Posterior cingulate gyrus (tissue), 11 donors: Measurements from ENCODE around the gene CERS1.

Experiments
- DNase-seq, 10 donors: peaks; one replicate each; pipeline versions ENCODE4 v3.0.0 to v3.0.0-alpha.2; 2020 to 2021; ENCODE audit warnings: mixed read lengths in 3 of 10
- intact Hi-C: fragments of 100-400 bp; cut with DNase I; formaldehyde crosslinking; loops from one replicate; pipeline ENCODE4 v1.15.1; 2023

CERS1 gene

GRCh38 chr19:18900700-18901481 lies 4.9 kb upstream of the CERS1 start:
- DNase-seq, result peak in 1 of 10 donors; percentile 75

DNA sequence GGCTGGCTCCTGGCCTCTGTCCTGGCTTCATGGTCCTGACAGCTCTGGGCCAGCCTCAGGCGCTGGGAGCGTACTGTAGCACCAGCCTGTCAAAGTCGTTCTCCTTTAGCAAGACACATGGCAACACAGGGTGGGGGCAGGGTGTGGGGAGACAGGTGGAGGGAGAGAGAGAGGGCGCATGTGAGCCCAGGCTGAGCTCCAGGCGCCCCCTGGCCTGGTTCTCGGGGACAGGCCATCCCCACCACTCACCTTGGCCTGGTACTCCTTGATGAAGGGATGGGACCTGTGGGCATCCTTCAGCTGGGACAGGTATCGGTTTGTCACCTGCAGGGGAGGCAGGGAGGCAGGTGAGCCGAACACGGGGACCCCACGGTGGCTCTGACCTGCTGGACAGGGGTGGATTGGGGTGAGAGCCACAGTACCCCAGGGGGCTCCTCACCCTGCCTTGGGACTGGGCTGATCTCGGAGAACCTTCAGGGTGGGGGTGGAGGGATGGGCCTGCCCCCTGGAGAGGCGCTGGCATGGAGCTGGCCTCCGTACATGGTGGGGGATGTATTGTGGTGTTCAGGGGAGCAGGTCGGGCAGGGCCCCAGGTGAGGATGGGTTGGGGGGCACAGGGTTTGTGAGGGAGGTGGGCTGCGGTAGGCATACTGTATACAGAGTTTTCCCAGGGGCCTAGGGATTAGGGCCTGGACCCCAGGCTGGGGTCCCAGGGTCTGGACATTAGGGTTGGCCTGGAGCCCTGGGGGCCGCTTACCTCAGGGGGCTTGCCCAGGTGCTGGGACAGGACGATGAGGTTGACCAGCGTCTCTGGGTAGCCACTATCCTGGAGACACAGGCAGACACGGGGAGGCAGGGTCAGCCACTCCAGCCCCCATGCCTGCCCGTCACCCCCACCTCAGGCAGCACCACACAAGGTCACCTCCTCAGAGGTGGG lies 3.9 kb upstream of the CERS1 start:
- intact Hi-C loops, result no loop called here

More at GRCh38 chr19:18900700-18901481, 4.9 kb upstream of the CERS1 start:
- intact Hi-C loops, result no loop called here

DNA sequence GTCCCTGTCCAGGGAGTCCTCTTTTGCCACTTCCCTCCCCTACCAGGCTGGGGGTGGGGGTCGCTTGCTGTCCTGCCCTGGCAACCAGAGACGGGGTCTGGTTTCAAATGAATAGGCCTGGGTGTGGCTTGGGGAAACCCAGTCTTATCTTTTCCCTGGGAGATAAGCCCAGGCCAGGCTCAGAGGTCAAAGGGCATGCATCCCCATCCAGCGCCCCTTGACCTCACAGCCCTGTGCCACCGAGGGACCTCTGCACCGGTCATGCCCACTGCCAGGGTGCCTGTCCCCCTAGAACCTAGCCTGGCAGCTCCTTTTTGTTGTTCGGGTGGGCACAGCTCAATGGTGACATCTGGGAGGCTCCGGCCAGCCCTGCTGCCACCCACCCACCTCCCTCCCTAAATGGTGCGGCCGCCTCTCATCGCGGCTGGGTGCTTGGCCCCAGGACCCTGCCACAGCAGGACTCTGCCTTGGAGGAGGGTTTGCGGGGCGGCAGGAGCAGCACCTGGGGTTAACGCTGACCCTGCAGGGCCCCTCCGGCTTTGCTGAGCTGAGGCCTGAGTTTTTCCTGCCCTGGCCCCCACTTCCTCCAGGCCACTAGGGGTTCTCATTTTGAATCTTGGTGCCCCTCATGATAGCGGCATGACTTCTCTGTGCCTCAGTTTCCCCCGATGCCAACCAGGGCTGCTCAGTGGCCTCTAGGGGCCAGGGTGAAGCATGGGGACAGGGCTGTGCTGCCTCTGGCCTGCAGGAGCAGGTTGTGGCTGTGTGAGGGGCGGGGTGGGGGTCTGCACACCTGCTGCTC lies 2.9 kb upstream of the CERS1 start:
- no peak for DNase-seq
- intact Hi-C loops, result no loop called here

More for the DNA sequence above, 3.9 kb upstream of the CERS1 start:
- DNase-seq, result peak in 1 of 10 donors; percentile 69

GRCh38 chr19:18898081-18898606 lies 2.2 kb upstream of the CERS1 start:
- intact Hi-C loops, result no loop called here
- no peak for DNase-seq

DNA sequence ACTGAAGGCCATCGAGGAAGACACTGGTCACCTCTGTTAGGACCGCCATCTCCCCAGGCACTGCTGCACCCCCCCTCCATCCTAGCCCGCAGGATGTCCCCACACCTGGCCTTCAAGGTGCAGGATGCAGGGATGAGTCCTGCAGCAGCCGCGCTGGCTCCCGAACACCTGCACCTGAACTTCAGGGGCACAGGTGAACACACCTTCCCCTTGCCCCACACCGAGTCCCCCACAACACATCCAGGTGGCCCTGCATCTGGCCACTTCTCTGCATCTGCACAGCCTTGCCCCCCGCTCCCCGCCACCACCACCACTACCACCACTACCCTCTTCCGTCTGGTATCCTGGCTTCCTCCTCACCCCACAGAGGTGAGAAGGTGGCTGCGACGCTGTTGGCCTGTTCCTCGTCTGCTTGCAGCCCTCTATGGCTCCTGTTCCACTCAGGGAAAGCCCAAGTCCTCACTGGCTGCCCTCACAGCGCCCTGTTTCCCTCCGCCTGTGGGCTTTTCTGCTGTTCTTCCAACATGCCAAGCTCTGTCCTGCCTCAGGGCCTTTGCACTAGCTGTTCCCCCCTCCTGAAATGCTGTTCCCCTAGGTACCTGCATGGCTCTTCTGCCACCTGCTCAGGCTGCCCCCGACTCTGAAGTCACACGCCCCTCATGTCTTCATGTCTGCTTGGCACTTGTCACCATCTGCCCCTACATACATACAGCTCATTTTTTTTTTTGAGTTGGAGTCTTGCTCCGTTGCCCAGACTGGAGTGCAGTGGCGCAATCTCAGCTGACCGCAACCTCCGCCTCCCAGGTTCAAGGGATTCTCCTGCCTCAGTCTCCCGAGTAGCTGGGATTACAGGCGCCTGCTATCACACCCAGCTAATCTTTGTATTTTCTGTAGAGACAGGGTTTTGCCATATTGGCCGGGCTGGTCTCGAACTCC lies 1.4 kb upstream of the CERS1 start:
- intact Hi-C loops, result no loop called here
- no peak for DNase-seq

GRCh38 chr19:18896421-18896841 lies 473 bp upstream of the CERS1 start:
- intact Hi-C loops, result no loop called here
- DNase-seq, result peak in 8 of 10 donors; percentile 33 to 92 (median 54)

DNA sequence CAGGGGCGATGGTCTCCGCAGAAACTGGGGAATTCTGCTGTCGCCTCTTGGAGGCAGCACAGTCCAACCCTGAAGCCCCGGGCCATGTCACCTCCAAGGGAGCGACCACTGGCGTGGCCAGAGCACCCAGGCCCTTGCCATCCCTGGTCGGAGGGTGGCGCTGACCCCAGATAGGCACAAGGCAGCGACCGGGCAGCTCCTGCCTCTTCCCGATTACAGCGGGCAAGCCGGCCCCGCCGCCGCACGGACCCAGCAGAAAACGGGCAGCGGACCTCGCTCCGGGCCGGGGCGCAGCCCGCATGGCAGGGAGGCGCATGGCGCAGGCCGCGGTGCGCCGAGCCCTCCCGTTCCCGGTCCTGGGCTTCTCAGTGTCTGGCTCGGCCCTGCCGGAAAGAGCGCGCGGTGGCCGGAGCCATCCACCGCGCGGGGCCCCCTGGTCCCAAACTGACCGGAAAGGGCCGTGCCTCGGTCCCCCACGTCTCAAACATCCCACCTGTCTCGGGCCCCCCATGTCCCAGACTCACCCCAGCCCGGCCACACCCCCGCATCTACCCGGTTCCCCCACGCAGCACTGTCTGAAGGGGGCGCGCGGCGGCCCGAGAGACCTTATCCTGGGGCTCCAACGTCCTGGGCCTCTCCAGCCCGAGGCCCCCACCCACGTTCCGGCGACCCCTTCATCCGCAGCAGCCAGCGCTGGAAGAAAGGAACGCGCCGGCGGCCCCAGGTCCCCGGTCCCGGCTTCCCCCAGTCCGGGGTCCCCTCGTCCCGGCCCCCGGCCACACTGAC lies 727 bp downstream of the CERS1 start:
- intact Hi-C loops, result no loop called here
- DNase-seq, result peak; percentile 76 to 98 (median 84)

DNA sequence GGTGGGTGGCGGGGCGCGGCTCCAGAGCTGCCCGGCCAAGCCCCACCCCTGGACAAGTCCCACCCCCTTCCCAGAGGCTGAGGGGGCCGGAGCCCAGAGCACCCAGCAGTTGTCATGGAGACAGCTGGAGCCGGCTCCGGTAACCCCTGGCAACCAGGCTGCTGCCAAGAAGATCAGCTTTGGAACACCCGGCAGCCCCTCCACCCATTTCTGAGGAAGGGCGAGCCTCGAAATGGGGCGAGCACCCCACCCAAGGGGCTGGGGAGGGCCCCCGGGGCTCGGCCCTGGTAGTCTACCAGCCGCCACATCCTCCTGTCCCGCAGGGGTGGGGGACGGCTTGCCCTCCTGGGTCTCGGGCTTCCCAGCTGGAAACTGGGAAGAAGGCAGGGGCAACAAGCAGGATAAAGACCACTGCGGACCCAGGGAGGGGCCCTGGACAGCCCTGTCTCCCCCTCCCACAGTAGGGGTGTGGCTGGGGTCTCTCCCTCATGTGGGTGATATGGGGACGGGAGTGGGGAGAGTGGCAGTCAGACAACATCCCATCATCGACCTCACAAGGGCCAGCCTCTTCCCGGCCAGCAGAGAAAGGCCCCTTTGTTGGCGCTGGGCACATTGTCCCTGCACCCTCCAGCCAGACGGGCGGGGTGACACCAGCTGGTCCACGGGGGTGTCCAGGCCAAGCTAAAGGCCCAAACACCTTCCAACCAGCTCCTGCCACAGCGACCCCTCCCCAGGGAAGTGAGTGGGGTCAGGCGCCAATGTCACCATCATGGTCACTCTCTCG lies 1.5 kb downstream of the CERS1 start:
- peak; percentile 91 to 99 (median 94) for DNase-seq
- intact Hi-C loops, result no loop called here

DNA sequence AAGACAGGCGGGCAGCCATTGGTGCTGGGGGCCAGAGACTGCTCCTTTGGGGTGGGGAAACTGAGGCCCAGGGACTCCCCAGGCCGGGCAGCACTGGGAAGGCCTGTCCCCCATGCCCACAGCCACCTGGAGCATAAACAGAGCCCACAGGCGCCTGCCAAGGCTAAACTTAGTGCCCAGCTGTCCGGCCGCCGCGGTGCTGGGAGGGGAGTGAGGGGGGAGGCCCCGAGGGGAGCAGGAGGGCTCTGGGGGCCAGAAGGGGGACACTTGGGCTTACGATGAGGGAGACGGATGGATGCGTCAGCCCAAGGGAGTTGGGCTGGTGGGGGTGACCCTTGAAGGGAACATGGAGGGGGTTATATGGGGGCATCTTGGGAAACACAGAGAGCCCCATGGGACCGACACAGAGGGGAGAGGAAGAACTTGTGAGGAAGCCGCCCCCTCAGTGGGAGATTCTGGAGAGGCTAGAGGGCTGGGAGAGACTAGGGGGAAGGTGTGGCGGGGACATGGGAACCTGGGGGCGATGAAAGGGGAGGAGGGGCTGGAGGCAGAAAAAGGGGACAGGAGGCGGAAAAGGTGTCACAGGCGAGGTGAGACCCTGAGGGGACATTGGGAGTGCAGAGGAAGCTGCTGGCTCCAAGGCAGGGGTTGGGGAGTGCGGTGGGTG lies 2.2 kb downstream of the CERS1 start:
- intact Hi-C loops, result no loop called here
- peak in 2 of 10 donors; percentile 27 to 89 for DNase-seq

GRCh38 chr19:18889949-18890745 lies 5.8 kb downstream of the CERS1 start:
- intact Hi-C loops, result no loop called here
- peak in 1 of 10 donors; percentile 72 for DNase-seq

DNA sequence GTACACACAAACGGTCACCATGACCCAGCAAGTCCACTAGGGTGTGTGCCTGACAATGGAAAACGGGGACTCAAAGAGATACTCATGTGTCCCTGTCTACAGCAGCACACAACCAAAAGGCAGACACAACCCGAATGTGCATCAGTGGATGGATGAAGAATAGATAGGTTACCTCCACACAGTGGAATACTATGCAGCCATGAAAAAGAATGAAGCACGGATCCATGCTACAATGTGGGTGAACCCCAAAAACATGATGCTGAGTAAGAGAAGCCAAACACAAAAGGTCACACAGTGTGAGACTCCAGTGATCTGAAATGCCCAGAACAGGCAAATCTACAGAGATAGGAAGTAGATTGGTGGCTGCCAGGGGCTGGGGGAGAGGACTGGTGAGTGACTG lies 9.0 kb downstream of the CERS1 start:
- intact Hi-C loops, result no loop called here
- DNase-seq, result no peak

GRCh38 chr19:18883526-18884304 lies 12.2 kb downstream of the CERS1 start:
- no peak for DNase-seq
- intact Hi-C loops, result no loop called here

DNA sequence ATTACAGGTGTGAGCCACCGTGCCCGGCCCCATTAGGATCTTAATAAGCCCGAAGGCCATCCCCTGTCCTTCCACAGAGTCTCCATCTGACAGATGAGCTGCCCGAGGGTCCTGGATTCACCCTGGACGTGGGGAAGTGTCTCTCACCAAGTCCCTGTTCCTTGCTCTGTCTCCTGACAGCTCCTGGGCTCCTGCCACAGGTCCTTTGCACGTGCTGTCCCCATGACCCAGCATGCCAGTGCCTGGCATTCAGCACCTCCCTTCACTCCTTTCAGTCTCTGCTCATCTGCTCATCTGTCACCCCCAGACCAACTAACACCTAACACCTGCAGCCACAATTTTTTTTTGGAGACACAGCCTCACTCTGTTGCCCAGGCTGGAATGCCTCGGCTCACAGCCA lies 14.5 kb downstream of the CERS1 start:
- no peak for DNase-seq
- intact Hi-C loops, result no loop called here

GRCh38 chr19:18879579-18880373 lies 16.2 kb downstream of the CERS1 start:
- intact Hi-C loops, result no loop called here
- no peak for DNase-seq
